GM21737 (cell line): ENCODE results near the gene GALNT17.

Source experiments
- ATAC-seq: cut with Tn5 transposase; IDR thresholded peaks from one replicate; pipeline ENCODE4 v1.9.1; 2021; ENCODE audit warnings: mild to moderate bottlenecking, moderate library complexity; ENCODE audit not compliant: unreplicated experiment

GALNT17 gene

DNA sequence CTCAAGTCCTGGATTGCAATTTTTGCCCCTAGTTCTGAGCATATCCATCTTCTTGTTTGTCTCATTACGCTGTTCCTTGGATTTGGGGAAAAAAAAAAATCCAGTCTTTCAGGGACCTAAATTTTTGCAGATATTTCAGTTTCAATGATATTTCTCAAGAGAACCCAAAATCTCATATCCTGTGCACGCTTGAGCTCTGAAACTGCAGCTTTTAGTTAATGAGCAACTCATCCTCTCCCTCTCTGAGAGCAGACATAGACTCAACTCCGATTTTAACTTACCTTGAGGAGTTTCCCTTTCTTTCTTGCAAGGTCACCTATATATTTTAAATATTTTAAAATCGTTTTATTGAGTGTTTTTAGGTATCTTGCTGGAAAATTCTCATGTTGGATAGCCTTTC lies 200.3 kb downstream of the GALNT17 start:
- ATAC-seq, result no peak

DNA sequence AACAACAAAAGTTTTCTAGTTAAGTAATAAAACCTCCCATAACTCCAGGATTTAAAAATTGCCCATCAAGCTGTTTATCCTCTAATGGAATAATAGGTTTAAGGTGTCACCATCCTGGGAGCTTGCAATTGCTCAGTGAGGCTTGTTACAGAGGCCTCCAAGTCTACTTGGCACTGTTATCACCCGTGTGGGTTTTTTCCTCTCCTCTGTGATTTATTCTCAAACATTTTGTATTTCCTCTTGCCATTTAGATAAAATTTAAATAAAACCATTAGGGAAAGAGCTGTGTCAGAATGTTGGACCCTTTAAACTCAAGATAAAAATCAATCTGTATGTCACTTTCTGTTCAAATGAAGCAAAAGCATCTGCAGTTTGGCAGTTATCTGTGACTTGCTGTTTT lies 202.6 kb downstream of the GALNT17 start:
- no peak for ATAC-seq

DNA sequence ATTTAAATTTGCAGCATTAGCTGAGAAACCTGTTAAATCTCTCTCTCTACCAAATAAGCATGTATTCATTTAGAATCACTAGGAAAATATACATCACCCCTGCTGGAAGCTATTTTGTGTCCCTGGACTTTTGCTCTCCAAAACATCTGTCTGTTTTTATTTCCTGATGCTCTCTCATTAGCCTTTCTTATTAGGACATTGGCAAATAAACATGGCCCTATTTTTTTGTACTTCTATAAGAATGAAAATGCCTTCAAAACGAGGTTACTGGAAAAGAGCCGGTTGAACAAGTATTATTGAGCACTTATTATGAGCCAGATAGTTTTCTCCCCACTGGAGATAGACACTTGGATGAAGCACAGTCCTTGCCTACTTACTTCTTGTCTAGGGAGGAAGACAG lies 206.9 kb downstream of the GALNT17 start:
- ATAC-seq, result no peak

DNA sequence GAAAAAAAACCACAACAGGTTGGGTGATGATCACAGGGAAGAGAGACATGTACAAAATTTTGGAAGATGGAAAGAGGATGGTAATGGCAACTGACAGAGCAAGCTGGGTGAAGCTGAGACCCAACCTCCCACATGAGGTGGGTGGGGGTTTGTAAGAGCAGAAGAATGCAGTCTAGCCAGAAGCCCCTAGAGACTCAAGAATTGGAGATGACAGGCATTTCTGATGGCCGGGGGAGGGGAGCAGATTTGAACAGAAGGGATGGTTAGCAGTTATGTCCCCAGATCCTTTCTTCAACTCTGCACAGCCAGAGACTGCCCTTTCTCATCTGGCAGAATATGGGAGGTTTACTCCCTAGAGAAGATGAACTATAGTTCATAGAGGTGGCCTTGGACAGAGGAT lies 208.0 kb downstream of the GALNT17 start:
- no peak for ATAC-seq

DNA sequence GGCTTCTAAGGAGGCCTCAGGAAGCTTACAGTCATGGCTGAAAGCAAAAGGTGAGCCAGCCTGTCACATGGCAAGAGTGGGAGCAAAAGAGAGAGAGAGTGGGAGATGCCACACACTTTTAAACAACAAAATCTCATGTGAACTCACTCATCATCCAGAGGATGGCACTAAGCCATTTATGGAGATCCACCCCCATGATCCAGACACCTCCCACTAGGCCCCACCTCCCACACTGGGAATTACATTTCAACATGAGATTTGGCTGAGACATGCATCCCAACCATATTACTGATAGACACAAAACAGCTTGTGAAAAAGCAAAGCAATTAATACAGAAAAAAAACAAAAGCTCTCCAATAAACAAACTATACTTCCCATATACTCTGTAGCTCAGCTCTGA lies 210.3 kb downstream of the GALNT17 start:
- no peak for ATAC-seq

DNA sequence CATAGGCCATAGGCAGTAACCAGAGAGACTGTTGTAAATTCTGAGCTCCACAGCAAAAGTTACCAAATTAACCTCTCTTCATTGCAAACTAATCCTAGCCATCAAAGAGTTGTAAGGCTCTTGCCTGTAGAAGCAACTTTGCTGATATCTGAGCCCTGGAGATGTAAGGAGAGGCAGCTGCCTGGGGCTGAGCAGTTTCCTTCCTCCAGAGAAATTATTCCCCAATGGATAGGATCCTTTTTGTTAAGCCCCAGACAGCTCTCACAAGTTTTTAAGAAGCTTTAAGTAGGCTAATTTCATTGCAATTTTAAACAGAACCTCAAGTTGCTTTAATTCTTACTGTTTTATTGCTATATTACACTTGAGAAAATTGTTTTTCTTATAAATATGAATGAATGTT lies 211.1 kb downstream of the GALNT17 start:
- ATAC-seq, result no peak

DNA sequence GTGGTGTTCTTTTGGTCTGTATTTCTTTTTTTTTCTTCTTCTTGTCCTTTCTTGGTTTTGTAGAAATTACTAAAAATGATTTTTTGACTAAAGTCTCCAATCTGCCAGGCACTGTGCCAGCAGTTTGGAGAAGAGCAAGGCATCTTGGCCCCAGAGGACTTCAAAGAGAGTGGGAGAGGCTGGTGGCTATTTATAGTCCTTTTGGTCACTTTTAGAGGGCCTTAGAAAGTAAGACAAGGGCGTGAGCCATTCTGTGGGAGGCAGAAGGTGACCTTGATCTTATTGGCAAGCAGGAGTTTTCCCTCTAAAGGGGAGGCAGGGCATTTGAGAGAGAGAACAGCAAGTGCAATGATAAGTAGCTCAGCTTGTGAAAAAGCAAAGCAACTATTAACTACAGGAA lies 211.9 kb downstream of the GALNT17 start:
- no peak for ATAC-seq

DNA sequence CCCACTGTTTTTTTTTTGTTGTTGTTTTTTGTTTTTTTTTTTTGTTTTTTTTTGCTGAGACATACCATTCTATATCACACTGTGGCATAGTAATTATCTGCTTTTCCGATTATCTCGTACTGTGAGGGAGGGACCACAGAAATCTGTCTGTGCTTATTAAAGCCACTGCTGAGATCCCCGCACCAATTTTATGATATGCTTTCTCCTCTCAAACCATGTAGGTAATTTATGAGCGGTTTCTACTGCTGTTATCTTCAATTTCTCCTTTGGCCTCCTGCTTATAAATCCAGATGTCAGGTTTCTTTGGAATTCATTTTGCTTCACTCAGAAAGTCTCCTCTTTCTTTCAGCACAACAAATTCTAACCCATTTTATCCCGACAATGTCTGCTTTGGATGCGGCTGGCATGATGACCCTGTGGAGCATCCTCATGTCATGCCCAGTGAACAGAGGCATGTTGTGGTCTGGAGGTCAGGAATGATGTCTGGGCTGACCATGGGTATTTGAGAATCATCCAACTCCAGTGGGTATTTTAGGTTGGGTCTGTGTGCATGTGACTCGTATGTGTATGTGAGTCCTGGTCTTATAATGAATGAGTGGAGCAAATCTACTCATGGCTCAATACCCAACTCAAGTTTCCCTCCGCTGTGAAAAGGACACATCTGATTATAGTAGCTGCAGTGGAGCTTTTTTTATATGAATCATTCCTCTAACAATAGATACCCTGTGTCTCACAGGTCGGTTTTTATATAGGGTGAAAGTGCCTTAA lies 213.4 kb downstream of the GALNT17 start:
- ATAC-seq, result no peak

DNA sequence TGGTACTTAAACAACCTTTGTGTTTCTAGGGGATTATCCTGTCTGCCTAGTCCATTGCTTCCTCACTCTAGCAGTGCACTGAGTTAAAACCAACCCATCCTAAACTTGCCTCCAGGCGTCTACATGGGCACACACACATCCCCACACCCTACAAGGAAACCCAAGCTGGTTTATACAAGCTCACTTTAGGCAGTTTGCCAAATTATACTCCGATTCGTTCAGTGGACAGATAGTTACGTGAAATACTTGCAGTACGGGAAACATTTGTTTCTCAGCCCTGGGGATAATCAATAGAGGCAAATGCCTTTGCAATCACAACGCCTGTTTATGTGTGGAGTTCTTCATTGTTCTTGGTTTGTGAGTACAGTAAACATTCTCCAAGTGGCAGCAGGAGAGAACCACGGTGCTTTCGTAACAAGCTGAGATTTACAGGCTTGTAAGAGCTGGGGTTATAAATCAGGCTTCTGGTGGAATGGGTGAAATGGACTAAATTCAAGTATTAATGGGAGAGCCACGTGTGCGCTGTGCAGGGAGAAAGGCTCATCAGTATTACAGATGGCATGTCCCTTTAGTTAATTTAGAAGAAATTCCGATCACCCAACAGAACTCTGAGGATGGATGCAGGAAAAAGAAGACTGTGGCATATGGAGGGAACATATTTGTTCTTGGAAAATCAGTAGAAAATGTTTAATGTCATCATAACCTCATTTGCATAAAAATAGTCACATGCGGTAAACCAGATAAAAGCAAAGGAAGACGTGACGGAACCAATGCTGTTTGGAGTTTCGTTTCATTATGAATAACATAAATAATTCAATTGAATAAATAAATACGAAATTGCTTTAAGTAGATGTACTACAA lies 217.1 kb downstream of the GALNT17 start:
- no peak for ATAC-seq

DNA sequence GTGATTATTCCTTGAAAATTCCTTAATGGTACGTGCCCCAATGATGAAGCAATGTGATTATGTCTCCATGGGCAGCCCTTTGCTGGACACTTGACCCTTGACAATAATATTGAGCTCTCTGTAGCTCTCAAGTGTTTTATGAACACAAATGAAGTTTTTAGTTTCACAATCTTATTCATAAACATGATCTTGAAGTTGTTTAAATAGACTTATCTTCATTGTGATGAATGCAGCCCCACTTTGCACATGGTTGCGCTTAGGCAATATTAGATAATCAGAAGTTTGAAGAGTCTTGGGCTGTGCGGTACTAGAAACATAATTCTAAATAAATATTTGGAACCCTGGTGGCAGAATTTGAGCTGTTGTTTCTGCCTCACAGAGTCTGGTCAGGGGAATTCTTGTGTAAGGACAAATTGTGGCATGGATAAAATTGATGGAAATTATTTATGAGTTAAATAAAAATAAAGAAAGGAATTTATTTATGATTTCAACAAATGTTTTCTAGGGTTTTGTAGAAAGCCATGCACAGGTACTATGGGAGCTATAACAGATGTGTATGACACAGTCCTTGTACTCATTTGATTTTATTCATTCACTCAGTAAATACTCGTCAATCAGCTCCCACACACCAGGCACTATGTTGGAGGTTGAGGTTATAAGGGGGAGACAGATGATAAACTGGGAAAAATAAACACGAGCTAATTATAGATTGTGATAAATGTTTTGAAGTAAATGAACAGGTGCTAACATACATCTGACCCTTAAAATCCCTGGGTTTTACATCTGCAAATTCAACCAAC lies 217.9 kb downstream of the GALNT17 start:
- ATAC-seq, result no peak

DNA sequence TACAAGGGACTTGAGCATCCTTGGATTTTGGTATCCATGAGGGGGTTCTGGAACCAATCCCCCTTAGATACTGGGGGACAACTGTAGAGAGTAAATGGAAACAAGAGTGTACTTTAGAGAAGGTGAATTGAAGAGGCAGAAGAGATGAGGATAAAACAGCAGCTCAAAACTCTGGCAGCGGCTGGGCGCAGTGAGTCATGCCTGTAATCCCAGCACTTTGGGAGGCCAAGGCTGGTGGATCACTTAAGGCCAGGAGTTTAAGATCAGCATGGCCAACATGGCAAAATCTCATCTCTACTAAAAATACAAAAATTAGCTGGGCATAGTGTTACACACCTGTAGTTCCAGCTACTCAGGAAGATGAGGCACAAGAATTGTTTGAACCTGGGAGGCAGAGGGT lies 218.7 kb downstream of the GALNT17 start:
- ATAC-seq, result no peak

DNA sequence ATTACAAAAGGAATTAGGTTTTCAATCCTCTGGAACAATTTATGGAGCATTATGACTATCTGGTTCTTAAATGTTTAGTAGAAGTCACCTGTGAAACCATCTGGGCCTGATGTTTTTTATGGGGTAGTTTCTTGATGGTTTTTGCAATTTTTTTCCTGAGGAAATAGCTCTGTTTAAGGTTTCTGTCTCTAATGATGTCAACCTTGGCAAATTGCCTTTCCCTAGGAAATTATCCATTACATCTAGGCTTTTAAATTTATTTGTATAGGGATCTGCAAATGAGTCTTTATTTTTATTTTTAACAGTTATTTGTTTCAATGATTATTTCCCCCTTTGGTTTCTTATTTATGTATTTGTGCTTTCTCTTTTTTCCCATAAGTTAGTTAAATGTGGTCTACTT lies 222.8 kb downstream of the GALNT17 start:
- no peak for ATAC-seq

DNA sequence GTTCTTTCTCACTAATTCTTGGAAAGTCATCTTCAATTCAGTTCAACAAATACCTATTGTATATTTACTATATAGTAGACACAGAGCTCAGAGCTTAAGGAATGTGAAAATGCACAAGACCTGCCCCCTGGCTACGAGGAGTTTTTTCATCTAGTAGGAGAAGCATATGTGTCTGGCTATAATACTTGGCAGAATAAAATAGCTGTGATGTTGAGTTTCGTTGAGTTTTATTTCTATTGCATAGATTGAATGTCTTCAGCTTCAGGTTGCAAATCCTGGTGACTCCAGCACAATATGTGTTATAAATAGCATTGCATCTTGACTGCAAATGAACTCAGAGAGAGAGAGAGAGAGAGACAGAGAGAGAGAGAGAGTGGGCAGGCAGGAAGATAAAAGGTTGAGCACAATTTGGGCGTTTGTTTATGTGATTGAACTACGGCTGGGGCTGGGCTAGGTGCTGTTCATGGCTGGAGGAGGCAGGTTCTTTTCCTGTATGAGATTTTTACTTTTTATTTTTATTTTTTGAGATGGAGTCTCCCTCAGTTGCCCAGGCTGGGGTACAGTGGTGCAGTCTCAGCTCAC lies 229.6 kb downstream of the GALNT17 start:
- no peak for ATAC-seq

DNA sequence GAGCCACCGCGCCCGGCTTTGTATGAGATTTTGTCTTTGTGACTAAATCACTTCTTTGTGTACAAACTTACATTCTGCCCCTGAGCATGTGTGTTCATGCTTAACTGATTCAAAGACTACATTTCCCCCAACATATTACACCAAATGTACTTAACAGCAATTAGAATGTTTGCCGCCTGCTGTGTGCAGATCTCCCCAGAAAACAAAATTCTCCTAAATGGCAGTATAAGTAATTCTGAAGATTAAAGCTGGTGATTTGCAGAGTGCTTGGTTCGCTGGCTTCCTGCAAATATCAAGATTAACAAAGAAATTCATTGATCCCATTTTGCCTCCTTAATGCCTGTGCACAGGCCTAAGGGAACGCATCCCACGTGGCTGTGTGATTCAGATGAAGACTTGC lies 230.3 kb downstream of the GALNT17 start:
- no peak for ATAC-seq

DNA sequence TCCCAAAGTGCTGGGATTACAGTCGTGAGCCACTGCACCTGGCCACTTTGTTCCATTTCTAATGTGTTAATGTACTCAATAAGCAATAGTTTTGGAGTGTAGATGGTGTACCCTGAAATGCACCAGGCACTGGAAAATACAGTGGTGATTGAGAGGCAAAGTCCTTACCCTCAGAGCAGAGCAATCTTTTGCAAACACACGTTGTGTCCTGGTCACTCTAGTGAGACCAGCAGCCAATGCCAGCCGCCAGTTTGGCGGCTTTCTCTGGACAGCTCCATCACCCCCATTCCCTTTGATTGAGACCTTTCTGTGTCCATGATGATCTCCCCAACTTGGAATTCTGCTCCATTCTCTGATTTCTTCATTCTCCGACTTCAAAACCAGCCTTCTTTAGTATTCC lies 231.3 kb downstream of the GALNT17 start:
- no peak for ATAC-seq

DNA sequence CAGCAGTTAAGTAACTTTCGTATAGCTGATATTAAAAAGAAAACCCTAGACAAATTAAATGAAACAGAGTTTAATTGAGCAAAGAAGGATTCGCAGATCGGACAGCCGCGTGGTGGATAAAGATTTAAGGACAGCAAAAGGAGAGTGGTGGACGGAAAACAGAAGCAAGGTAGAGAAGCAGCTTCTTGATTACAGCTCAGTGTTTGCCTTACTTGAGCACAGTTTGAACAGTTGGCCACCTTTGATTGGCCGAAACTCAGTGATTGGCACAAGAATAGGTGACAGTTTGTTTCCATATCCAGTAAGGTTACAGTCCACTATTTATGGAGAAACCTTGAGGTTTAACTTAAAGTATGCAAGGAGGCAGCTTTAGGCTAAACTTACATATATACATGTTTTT lies 231.7 kb downstream of the GALNT17 start:
- ATAC-seq, result no peak

DNA sequence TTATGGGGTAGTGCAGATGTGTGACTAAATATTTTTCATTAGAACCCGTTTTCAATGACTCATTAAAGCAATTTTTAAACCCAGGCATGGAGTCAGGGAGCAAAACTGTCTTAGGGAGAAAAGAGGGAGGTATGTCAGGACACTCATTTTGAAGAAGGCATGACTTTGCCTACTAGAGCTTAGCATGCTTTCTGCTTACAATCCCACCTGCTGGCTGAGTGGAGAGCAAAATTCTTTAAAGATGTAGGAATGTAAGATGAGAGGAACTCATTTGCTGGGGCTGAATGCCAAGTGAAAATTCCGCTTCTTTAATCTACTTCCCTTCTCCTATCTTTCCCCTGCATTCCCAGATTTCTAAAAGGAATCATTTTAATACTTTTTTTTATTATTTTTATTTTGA lies 232.6 kb downstream of the GALNT17 start:
- ATAC-seq, result no peak

DNA sequence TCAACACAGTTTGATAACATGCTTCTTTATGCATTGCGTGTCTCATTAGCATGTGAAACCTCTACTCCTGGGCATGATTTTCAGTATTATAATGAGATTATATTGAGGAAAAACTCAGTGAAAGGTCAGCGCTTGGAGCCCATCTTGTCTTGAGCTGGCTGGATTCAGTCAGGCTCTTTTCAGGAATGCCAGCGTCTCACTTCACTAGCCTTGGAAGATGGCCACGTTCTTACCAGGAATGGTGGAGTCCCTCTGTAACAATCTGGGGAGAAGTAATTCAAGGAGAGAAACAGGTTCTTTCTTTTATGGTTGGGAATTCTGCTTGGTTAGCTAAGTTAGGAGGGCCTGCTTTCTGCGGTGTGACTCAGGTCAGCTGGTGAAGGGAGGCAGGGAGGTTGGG lies 241.0 kb downstream of the GALNT17 start:
- ATAC-seq, result no peak

DNA sequence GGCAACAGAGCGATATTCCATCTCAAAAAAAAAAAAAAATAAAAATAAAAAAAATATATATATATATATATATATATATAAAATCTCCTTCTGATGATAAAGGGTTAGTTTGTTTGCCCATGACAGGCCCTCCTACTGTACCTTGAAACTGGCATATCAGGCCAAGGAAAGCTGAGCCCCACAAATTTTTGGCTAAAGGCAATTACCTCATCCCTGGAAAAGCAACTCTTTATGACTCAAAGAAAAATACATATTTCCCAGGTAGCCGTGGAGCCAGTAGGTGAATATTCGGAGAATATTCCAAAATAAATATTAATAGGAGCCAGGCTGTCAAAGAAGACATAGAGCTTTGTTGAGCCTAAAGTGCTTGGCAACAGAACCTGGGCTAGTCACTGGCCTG lies 245.1 kb downstream of the GALNT17 start:
- ATAC-seq, result no peak

DNA sequence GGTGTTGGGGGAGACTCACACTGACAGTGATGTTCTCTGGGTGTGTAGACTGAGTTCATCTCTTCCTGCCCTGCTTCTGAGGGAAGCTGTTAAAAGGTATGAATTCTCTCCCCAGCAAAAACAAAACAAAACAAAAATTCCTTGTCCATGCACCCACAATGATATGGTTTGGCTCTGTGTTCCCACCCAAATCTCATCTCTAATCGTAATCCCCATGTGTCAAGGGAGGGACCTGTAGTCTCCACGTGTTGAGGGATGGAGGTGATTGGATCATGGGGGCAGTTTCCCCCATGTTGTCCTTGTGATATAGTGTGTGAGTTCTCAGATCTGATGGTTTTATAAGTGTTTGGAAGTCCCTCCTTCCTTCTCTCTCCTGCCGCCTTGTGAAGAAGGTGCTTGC lies 245.5 kb downstream of the GALNT17 start:
- no peak for ATAC-seq

DNA sequence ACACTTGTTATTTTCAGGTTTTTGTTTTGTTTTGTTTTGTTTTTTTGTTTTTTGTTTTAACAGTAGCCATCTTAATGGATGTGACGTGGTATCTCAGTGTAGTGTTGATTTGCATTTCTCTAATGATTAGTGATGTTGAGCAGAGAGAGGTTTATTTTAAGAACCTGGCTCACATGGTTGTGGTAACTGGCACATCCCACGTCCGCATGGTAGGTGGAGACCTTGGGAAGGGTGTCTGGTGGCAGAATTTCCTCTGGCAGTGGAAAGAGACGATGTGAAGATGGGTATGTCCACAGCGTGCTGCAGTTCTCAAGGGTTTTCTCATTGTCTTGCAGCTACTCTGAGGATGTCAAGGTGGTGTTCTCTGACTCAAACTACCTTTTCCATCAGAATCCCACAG lies 252.2 kb downstream of the GALNT17 start:
- no peak for ATAC-seq
